Activated CD8-positive, alpha-beta memory T cell treated with anti-CD3 and anti-CD28 coated beads, Interleukin-2, amount 50 U/mL, for 24 hours (primary cell): Measurements from ENCODE around the gene PALS1.

Experiments
- DNase-seq: peaks from one replicate; pipeline ENCODE4 v3.0.0-alpha.2; 2020; ENCODE audit errors: extremely low read depth

Gene PALS1

GRCh38 chr14:67241411-67242167 lies at the start of gene PALS1:
Gene PALS1 (plus strand): TSS chr14:67241435. CDS start chr14:67279171, 37,736 bp downstream.
- DNase-seq = peak; percentile 10

- no peak for DNase-seq
These were observed 49.4 kb upstream of the PALS1 start for GRCh38 chr14:67191768-67192290.

GRCh38 chr14:67192366-67192765 lies 48.9 kb upstream of the PALS1 start:
- DNase-seq = no peak

- DNase-seq = no peak
These were observed 46.0 kb upstream of the PALS1 start for GRCh38 chr14:67195279-67195678.

- DNase-seq = no peak
These were observed 42.2 kb upstream of the PALS1 start for GRCh38 chr14:67199016-67199415.

GRCh38 chr14:67207810-67208209 lies 33.4 kb upstream of the PALS1 start:
- DNase-seq = no peak

GRCh38 chr14:67218126-67218525 lies 23.1 kb upstream of the PALS1 start:
- DNase-seq = no peak

- DNase-seq = no peak
These were observed 19.8 kb upstream of the PALS1 start for GRCh38 chr14:67221248-67221981.

- no peak for DNase-seq
These were observed 19.3 kb upstream of the PALS1 start for GRCh38 chr14:67221982-67222328.

- no peak for DNase-seq
These were observed 15.7 kb upstream of the PALS1 start for GRCh38 chr14:67225523-67225922.

- no peak for DNase-seq
These were observed 12.8 kb upstream of the PALS1 start for GRCh38 chr14:67228325-67228984.

- no peak for DNase-seq
These were observed 9.2 kb upstream of the PALS1 start for GRCh38 chr14:67232066-67232465.

GRCh38 chr14:67232621-67233020 lies 8.6 kb upstream of the PALS1 start:
- DNase-seq = no peak

GRCh38 chr14:67237591-67237990 lies 3.6 kb upstream of the PALS1 start:
- no peak for DNase-seq

- no peak for DNase-seq
These were observed 1.7 kb upstream of the PALS1 start for GRCh38 chr14:67239582-67239981.

GRCh38 chr14:67240168-67240932 lies 885 bp upstream of the PALS1 start:
- DNase-seq = no peak

- peak; percentile 75 for DNase-seq
These were observed 241 bp upstream of the PALS1 start for GRCh38 chr14:67240978-67241410.

- DNase-seq = no peak
These were observed 859 bp downstream of the PALS1 start for GRCh38 chr14:67242168-67242420.

- no peak for DNase-seq
These were observed 3.9 kb downstream of the PALS1 start for GRCh38 chr14:67245104-67245503.

- no peak for DNase-seq
These were observed 10.5 kb downstream of the PALS1 start for GRCh38 chr14:67251573-67252226.

GRCh38 chr14:67253076-67253635 lies 11.9 kb downstream of the PALS1 start:
- no peak for DNase-seq
